GM12891 (cell line): Measurements from ENCODE around the gene PPIF.
A peak's percentile ranks its signal among the peaks of the same experiment; 100 is the strongest.

Experiments
- DNase-seq: peaks from one replicate; pipeline ENCODE4 v3.0.0; 2011; ENCODE audit warnings: low spot score; ENCODE audit not compliant: insufficient read length
- FAIRE-seq: peaks from 2 replicates; lab custom pipeline; 2011; peaks lifted over from hg19 to GRCh38; lab: Jason Lieb, UNC
- PAX5 ChIP-seq: IDR thresholded peaks from 2 replicates; pipeline ENCODE4 v1.6.1; 2011; ENCODE audit warnings: low read length, moderate library complexity, mild to moderate bottlenecking; ENCODE audit not compliant: insufficient read depth, severe bottlenecking
- POLR2A ChIP-seq: IDR thresholded peaks from 2 replicates; pipeline ENCODE4 v1.6.1; 2011; ENCODE audit warnings: low read depth, low read length, control low read depth
- POLR2AphosphoS5 ChIP-seq: IDR thresholded peaks from 2 replicates; pipeline ENCODE4 v1.6.1; 2011; ENCODE audit warnings: low read depth, low read length, control low read depth
- POU2F2 ChIP-seq: IDR thresholded peaks from 2 replicates; pipeline ENCODE4 v1.6.1; 2011; ENCODE audit warnings: low read depth, mild to moderate bottlenecking, control low read depth, low read length, moderate library complexity
- SPI1 ChIP-seq: IDR thresholded peaks from 2 replicates; pipeline ENCODE4 v1.6.1; 2011; ENCODE audit warnings: low read depth, low read length, control low read depth
- TAF1 ChIP-seq: IDR thresholded peaks from 2 replicates; pipeline ENCODE4 v1.6.1; 2011; ENCODE audit warnings: low read depth, low read length, control low read depth

Gene PPIF

DNA sequence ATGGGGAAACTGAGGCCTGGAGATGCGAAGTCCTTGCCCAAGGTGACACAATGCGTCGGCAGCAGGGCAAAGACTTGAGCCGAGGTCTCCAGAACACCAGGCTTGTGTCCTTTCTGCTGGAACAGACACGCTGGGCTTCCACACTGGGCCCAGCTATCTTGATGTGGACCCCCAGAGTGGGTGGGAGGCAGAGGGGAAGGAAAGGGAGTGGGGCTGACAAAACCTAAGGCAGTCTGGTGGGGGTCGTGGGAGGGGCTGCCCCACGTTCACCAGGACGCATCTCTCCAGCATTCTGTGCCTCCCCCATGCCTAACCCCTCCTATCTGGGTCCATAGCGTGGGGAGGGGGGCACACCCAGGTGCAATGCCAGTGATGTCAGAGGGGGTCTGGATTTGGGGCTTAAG, 38.1 kb downstream of the PPIF start:
- DNase-seq (no peak), FAIRE-seq (no peak)
- TF ChIP-seq POLR2A (no peak), POU2F2 (no peak), PAX5 (no peak), TAF1 (no peak), POLR2AphosphoS5 (no peak), SPI1 (no peak)

DNA sequence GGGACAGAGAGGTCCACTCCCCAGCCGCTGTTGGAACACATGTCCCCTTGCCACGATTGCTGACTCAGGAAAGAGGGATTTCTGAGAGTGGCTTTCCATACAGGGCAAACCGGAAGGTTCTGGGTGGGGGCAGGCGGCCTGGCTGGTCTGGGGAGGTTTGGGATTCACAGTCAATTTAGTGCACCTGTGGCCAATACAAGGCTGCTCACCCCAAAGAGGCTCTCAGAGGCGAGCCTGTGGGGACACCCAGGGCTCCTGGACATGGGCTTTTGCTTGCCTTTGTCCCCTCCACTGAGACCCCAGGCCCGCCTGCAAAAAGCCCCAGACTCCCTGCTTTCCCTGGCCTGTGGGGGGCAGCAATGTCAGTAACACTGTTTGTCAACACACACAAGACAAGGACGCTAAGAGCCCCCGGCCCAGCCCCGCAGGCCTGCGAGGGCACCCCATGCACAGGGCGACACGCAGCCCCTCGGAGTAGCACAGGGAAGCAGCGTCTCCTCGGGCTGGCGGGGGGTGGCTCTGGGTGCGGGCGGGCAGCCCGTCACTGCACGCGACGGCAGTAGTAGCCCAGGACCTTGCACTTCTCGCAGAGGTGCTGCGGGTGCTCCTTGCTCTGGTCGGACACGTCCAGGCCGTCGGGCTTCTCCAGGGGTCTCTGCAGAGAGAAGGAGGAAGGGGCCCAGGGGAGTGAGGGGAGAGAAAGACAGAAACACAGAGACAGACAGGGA, 38.7 kb downstream of the PPIF start:
- FAIRE-seq (no peak), DNase-seq (no peak)
- TF ChIP-seq POU2F2 (no peak), POLR2AphosphoS5 (no peak), PAX5 (no peak), SPI1 (no peak), TAF1 (no peak), POLR2A (no peak)

DNA sequence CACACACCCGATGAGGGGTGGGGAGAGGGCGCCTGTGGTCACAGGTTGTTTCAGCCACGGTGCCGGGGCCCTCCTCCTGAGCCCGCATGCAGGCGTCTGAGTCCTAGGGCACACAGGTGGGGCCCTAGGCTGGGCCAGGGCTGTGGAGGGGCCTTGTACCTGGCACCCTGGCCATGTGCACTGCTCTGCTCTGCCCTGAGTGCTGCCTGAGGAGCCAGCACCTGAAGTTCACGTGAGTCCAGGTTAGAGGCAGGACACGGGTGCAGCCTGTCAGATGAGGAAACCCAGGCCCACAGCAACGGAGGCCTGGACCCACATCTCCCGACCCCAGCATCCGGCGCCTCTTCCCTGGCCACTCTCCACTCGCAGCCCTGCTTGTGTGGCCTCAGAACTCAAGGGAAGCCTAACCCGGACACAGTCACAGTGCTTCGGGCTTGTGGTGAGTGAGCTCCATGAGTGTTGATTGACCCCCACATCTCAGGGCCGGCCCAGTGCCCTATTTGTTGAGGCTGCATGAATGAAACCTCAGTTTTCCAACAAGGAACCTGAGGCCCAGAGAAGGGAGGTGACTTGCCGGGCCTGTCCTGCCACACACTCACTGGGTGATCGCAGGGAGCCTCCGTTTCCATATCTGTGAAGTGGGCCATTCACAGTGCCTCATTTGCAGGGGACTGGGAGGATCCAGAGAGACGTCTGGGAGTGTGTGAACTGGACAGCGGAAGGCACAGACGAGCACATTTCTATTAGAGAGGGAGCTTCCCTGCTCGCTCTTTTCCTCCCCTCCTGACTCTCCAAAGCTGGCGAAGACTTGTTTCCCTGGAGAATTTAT, 39.6 kb downstream of the PPIF start:
- FAIRE-seq: no peak
- no peak for TF ChIP-seq SPI1
- no peak for TF ChIP-seq POLR2A

DNA sequence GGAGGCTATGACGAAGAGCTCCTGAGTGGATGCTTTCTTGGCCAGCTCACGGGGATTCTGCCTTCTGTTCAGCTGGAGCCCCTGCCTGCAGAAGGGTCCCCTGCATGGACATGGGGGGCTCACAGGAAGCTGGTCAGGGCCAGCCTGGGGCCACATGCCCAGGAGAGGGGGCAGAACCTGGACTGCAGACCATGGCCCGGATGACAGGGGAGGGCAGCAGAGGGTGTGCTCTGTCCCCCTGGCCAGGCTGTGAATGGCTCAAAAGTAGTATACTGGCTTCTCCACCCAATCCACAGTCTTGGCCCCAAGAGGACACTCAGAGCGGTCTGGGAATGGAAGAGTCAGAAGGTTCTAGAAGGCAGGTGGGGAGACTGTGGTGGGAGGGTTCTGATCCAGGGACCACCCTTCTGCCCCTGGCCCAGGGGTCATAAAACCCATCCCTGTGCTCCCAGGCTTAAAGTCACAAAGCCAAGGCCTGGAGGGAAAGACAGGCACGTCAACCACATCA, 40.3 kb downstream of the PPIF start:
- no peak for FAIRE-seq
- TF ChIP-seq POLR2AphosphoS5: no peak
- TF ChIP-seq POLR2A: no peak
- no peak for TF ChIP-seq TAF1
- TF ChIP-seq POU2F2: no peak
- TF ChIP-seq SPI1: no peak
- DNase-seq: peak; percentile 13

More for the DNA sequence above, 39.6 kb downstream of the PPIF start:
- peak; percentile 25 for DNase-seq

DNA sequence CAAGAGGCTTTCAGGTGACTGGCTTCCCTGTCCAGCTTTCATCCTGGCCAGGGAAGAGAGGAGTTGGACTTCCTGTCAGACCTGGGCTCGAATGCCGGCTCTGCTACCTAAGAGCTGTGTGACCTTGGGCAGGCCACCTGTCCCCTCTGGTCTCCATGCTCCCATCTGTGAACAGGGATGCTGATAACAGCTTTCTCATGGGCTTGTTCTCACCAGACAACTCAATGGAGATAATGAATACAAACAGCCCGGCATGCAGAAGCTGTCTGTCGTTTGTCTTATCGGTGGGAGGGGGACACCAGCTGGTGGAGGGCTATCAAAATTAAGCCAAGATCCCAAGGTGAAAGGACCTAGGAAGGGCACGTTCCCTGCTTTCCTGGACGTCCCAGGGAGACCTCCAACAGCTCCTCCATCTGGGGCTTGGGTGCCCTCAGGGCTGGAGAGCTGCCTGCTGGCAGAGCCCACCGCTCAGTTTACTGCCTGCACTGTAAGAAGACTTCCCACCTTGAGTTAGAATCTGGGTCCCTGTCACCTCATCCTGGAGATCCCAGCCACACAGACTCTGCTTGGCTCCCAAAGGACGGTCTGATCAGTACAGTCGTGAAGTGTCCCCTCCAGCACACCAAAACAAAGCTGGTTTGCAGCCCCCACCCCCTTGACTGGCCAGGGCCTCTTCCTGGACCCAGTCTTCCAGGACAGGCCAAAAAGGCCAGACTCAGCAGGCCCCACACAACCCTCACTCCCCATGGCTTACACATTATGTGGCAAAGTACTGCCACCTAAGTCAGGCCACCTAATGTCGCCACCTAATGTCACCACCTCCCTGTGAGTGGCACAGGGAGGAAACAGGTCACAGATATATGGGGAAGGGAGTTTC, 40.9 kb downstream of the PPIF start:
- FAIRE-seq: no peak
- peak; percentile 4 for DNase-seq
- no peak for TF ChIP-seq SPI1
- no peak for TF ChIP-seq POU2F2
- TF ChIP-seq TAF1: no peak
- TF ChIP-seq PAX5: no peak
- TF ChIP-seq POLR2A: no peak

DNA sequence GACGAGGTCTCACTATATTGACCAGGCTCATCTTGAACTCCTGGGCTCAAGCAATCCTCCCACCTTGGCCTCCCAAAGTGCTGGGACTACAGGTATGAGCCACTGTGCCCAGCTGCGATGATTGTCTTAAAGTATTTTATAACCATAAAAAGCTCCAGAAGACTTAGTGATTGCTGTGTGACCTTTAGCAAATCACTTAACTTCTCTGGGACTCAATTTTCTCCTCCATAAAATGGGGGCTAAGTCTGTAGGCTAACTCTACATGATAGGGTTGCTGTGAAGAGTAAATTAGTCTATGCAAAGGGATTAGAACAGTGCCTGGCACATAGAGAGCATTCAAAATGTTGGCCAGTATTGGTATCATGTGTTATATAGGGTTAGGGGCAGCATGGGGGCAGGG, 42.8 kb downstream of the PPIF start:
- no peak for DNase-seq
- TF ChIP-seq SPI1 (no peak), PAX5 (no peak), TAF1 (no peak), POU2F2 (no peak), POLR2A (no peak), POLR2AphosphoS5 (no peak)

DNA sequence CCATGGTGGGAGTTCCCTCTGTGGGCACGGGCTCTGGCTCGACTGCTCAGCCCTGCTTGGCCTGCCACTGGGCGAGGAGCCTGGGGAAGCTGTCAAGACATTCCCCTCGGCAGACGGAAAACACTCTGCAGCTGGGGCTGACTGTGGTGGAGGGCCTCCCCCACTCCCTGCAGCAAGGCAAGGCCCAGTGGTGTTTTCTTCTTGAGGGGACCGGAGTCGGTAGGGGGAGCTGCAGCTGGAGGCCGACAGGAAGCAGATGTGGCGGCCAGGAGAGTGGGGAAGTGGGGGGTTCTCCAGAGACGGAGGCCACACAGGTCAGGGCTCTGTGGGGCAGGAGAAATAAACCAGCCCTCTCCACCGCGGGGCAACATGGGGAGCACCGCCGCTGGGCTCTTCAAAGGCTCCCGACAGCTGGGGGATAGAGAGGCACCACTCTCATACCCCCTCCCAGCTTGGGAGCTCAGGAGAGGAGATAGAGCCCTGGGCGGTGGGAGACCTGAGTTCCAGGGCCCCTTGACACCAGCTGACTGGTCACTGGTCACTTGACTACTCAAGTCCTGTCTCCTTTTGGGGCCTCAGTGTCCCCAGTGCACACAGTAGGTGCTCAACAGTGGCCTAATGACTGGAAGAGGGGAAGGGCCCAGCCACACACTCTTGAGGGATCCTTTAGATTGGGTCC, 43.4 kb downstream of the PPIF start:
- DNase-seq: peak; percentile 64
- peak; percentile 40 for FAIRE-seq
- TF ChIP-seq TAF1: no peak
- no peak for TF ChIP-seq PAX5
- TF ChIP-seq POU2F2: no peak
- no peak for TF ChIP-seq POLR2A
- TF ChIP-seq SPI1: no peak; the same call in 1 of the 2 replicates
- no peak for TF ChIP-seq POLR2AphosphoS5

More for the DNA sequence above, 42.8 kb downstream of the PPIF start:
- FAIRE-seq: no peak

DNA sequence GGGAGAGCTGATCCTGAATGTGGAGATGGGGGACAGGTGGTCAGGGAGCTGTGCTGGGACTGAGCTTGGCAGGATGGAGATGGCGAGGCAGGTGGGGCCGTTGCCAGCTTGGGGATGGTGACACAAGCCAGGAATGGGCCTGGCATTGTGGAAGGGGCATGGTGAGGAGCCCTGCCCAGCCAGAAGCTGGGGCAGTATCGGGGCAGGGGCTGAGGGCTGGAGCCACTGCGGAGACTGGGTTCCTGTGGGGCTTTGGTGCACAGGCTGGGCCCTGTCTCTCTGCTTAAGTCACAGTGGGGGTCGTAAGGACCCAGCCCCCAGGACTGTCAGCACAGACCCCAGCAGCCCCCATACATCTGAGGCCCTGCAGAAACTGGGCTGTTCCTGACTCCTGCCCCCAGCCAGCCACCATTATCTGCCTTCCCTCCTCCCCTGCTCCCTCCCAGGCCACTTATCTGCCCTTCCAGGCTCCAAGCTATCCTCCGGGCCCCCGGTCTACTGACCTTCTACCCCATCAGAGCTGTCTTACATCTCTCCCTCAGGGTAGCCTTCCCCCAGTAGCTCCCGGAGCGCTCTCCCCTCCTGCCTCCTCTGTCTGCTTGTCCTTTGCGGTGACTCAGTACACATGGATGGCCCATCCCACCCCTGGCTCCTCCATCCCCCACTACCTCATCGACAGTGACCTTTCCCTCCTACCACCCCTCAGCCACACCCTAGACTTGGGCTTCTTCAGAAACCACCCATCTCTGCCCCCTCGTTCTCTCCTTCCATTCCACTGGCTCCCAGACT, 44.2 kb downstream of the PPIF start:
- no peak for FAIRE-seq
- DNase-seq: no peak
- TF ChIP-seq SPI1: no peak
- TF ChIP-seq PAX5: no peak
- TF ChIP-seq POLR2A: no peak
- no peak for TF ChIP-seq POU2F2
